OCI-LY7 (cell line): Measurements from ENCODE around the gene USP22.

Experiments used
- EZH2phosphoT487 ChIP-seq: fragments of 200-600 bp; sonication (generic); IDR thresholded peaks from 2 replicates; pipeline ENCODE4 v1.6.1; 2018; ENCODE audit warnings: low read depth, borderline replicate concordance, mild to moderate bottlenecking, mixed run types, antibody characterized with exemption, low read length, moderate library complexity, mixed read lengths
- TF ChIP-seq, protein P1 (sequence below): fragments of 200-600 bp; sonication (generic); conservative IDR thresholded peaks from 2 replicates; pipeline ENCODE4 v1.5.1; 2014; ENCODE audit warnings: mild to moderate bottlenecking, antibody characterized with exemption, low read length, moderate library complexity, mixed read lengths

DNA sequence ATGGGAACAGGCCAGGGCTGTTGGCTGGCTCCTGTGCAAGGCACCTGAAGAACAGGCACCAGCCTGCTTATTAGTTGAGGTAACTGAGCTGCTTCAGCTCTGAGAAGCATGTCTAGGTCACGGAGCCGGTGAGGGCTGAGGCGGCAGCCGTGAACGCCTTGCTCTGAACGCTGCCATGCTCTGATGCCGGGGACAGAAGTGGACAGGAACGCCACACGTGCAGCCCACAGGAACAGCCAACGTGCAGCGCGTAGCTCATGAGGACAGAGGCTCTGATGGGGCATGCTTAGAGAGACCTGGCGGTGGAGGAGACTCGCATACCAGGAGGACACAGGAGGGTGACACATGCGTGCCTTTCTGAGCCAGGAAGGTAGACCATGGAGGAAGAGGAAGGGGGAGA is 25.6 kb downstream of the USP22 start:
- TF ChIP-seq, protein P1, sequence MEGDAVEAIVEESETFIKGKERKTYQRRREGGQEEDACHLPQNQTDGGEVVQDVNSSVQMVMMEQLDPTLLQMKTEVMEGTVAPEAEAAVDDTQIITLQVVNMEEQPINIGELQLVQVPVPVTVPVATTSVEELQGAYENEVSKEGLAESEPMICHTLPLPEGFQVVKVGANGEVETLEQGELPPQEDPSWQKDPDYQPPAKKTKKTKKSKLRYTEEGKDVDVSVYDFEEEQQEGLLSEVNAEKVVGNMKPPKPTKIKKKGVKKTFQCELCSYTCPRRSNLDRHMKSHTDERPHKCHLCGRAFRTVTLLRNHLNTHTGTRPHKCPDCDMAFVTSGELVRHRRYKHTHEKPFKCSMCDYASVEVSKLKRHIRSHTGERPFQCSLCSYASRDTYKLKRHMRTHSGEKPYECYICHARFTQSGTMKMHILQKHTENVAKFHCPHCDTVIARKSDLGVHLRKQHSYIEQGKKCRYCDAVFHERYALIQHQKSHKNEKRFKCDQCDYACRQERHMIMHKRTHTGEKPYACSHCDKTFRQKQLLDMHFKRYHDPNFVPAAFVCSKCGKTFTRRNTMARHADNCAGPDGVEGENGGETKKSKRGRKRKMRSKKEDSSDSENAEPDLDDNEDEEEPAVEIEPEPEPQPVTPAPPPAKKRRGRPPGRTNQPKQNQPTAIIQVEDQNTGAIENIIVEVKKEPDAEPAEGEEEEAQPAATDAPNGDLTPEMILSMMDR, result no peak
- no peak for TF ChIP-seq EZH2phosphoT487
